Measurements from ENCODE around the gene ADM2. TPM values are rescaled to one million over a fixed set of nuclear protein-coding genes. Genes with fewer than 3 reads are reported as not detected.
A peak's percentile ranks its signal among the peaks of the same experiment; 100 is the strongest.

The ADM2 gene
- total RNA-seq, 3 donors from 2014 or later: 0.95 to 3.9 (median 1.4) TPM

- ATAC-seq (no peak), DNase-seq (peak in 1 of 3 donors; percentile 38)
- H3K36me3 ChIP-seq (ENCODE audit: low read depth): peaks cover 4% of the 10 kb centered on the region
- H3K4me3 ChIP-seq: no peak overlapping the region
- no peaks in the 10 kb centered on the region for H3K9me3 ChIP-seq
- intact Hi-C loops (cut with DNase I, micrococcal nuclease): no loop called here
- no peak for TF ChIP-seq CTCF (IDR thresholded peaks at IDR 0.05)
- H3K4me1 ChIP-seq (ENCODE audit: low read depth): no peaks in the 10 kb centered on the region
Measured at GRCh38 chr22:50436015-50436830, 45.1 kb upstream of the ADM2 start.

- TF ChIP-seq CTCF (IDR thresholded peaks at IDR 0.05): no peak
- H3K4me1 ChIP-seq (ENCODE audit: low read depth): no peaks in the 10 kb centered on the region
Measured at GRCh38 chr22:50436841-50437341, 44.5 kb upstream of the ADM2 start.

GRCh38 chr22:50437511-50438304 is 43.6 kb upstream of the ADM2 start:
- Histone ChIP-seq H3K9me3 (no peaks in the 10 kb centered on the region), H3K4me3 (no peak overlapping the region), H3K36me3 (ENCODE audit: low read depth) (no peaks in the 10 kb centered on the region), H3K4me1 (ENCODE audit: low read depth) (no peaks in the 10 kb centered on the region)
- intact Hi-C loops (cut with DNase I, micrococcal nuclease): no loop called here
- DNase-seq (peak in 1 of 3 donors; percentile 46), ATAC-seq (no peak)
- TF ChIP-seq CTCF (IDR thresholded peaks at IDR 0.05): no peak

More at GRCh38 chr22:50436841-50437341, 44.5 kb upstream of the ADM2 start:
- intact Hi-C loops (cut with DNase I, micrococcal nuclease): no loop called here
- H3K9me3 ChIP-seq: no peaks in the 10 kb centered on the region
- ATAC-seq (no peak), DNase-seq (peak in 1 of 3 donors; percentile 42)
- no peaks in the 10 kb centered on the region for H3K36me3 ChIP-seq (ENCODE audit: low read depth)
- no peak overlapping the region for H3K4me3 ChIP-seq

GRCh38 chr22:50438305-50439275 is 42.8 kb upstream of the ADM2 start:
- DNase-seq (peak in 1 of 3 donors; percentile 39), ATAC-seq (no peak)
- no peak for TF ChIP-seq CTCF (IDR thresholded peaks at IDR 0.05)
- Histone ChIP-seq H3K4me1 (ENCODE audit: low read depth) (no peaks in the 10 kb centered on the region), H3K4me3 (no peak overlapping the region), H3K36me3 (ENCODE audit: low read depth) (no peaks in the 10 kb centered on the region), H3K9me3 (no peaks in the 10 kb centered on the region)
- intact Hi-C loops (cut with DNase I, micrococcal nuclease): no loop called here

GRCh38 chr22:50439314-50439870 is 42.0 kb upstream of the ADM2 start:
- intact Hi-C loops (cut with DNase I, micrococcal nuclease): no loop called here
- peak in 1 of 3 donors; percentile 44 for DNase-seq
- no peaks in the 10 kb centered on the region for H3K4me1 ChIP-seq (ENCODE audit: low read depth)
- no peaks in the 10 kb centered on the region for H3K9me3 ChIP-seq
- TF ChIP-seq CTCF (IDR thresholded peaks at IDR 0.05): no peak
- no peak for ATAC-seq
- H3K36me3 ChIP-seq (ENCODE audit: low read depth): no peaks in the 10 kb centered on the region
- H3K4me3 ChIP-seq: no peak overlapping the region

All from mucosa of descending colon (tissue), 3 donors.